ENCODE measurements around the gene ABCA13. TPM values are rescaled to one million over a fixed set of nuclear protein-coding genes. Genes with fewer than 3 reads are reported as not detected.

The ABCA13 gene
- total RNA-seq, 1 donor from 2014 or later: 0.44 TPM

- Mint-ChIP-seq H3K27me3 (ENCODE audit: unreplicated experiment) (peaks cover 2% of the 10 kb centered on the region), H3K27ac (ENCODE audit: unreplicated experiment) (no peak overlapping the region), H3K4me1 (ENCODE audit: unreplicated experiment) (peaks cover 3% of the 10 kb centered on the region), H3K36me3 (ENCODE audit: low read depth, unreplicated experiment) (no peaks in the 10 kb centered on the region), H3K4me3 (ENCODE audit: unreplicated experiment) (no peak overlapping the region), H3K9me3 (ENCODE audit: unreplicated experiment) (no peaks in the 10 kb centered on the region)
- TF ChIP-seq CTCF (IDR thresholded peaks at IDR 0.05; ENCODE audit: unreplicated experiment): no peak
- DNase-seq (ENCODE audit: low spot score): no peak
These were observed 255.8 kb downstream of the ABCA13 start for GRCh38 chr7:48426966-48427555.

DNA sequence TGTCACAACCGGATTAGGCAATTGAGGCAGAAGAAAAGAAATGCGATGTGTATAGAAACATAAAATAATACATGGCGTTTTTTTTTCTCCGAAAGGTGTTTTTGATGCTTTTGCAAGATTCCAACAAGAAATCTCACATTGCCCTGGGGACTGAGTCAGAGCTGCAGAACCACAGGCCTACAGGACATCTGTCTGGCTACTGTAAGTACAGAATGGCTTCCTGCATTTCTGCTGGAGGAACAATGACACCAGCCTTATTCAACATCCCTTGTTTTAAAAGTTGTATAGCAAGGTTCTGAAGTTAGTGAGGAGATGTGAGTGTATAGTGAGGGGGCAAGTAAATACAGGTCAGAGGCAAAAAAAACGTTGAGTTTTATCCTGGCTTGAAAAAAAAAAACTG is 256.4 kb downstream of the ABCA13 start:
- DNase-seq (ENCODE audit: low spot score): no peak
- Mint-ChIP-seq H3K36me3 (ENCODE audit: low read depth, unreplicated experiment) (no peaks in the 10 kb centered on the region), H3K4me1 (ENCODE audit: unreplicated experiment) (no peaks in the 10 kb centered on the region), H3K27me3 (ENCODE audit: unreplicated experiment) (peaks cover 2% of the 10 kb centered on the region), H3K27ac (ENCODE audit: unreplicated experiment) (no peak overlapping the region), H3K4me3 (ENCODE audit: unreplicated experiment) (no peak overlapping the region), H3K9me3 (ENCODE audit: unreplicated experiment) (no peaks in the 10 kb centered on the region)
- TF ChIP-seq CTCF (IDR thresholded peaks at IDR 0.05; ENCODE audit: unreplicated experiment): no peak

GRCh38 chr7:48428091-48428684 is 256.9 kb downstream of the ABCA13 start:
- no peak for DNase-seq (ENCODE audit: low spot score)
- Mint-ChIP-seq H3K4me3 (ENCODE audit: unreplicated experiment) (no peak overlapping the region), H3K27ac (ENCODE audit: unreplicated experiment) (no peak overlapping the region), H3K9me3 (ENCODE audit: unreplicated experiment) (no peaks in the 10 kb centered on the region), H3K27me3 (ENCODE audit: unreplicated experiment) (peaks cover 2% of the 10 kb centered on the region), H3K4me1 (ENCODE audit: unreplicated experiment) (no peaks in the 10 kb centered on the region), H3K36me3 (ENCODE audit: low read depth, unreplicated experiment) (no peaks in the 10 kb centered on the region)
- no peak for TF ChIP-seq CTCF (IDR thresholded peaks at IDR 0.05; ENCODE audit: unreplicated experiment)

DNA sequence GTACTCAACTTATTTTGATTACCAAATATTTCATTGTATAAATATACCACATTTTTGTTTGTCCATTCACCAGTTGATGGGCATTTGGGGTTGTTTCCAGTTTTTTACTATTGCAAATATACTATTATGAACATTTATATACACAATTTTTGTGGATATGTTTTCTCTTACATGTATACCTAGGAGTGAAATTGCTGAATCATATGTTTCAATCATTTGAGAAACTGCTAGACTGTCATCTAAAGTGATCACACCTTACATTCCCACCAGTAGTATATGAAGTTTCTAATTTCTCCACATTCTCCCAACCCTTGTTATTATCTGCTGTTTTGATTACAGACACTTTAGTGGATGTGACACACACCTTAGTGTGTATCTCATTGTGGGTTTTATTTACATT is 257.9 kb downstream of the ABCA13 start:
- peaks cover 2% of the 10 kb centered on the region for H3K27me3 Mint-ChIP-seq (ENCODE audit: unreplicated experiment)
- H3K4me3 Mint-ChIP-seq (ENCODE audit: unreplicated experiment): no peak overlapping the region
- H3K27ac Mint-ChIP-seq (ENCODE audit: unreplicated experiment): no peak overlapping the region
- no peaks in the 10 kb centered on the region for H3K36me3 Mint-ChIP-seq (ENCODE audit: low read depth, unreplicated experiment)
- no peak for TF ChIP-seq CTCF (IDR thresholded peaks at IDR 0.05; ENCODE audit: unreplicated experiment)
- H3K4me1 Mint-ChIP-seq (ENCODE audit: unreplicated experiment): no peaks in the 10 kb centered on the region
- no peaks in the 10 kb centered on the region for H3K9me3 Mint-ChIP-seq (ENCODE audit: unreplicated experiment)
- no peak for DNase-seq (ENCODE audit: low spot score)

DNA sequence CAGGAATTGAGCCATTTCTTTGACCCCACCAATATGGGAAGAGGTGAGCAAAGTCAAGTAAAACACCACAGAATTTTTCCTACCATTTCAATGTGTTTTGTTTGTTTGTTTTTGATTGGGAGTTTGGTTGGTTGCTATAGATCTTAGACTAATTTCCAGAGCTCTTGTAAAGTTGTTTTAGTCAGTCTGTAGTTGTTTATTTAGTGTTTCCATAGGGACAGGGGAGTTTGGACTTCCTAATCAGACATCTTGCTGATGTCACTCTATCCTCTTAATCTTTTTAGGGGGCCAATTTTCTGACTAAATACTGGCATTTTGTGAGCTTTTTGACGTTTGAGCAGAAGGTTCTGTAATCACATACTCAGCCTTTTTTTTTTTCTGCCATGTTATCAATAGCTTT is 266.9 kb downstream of the ABCA13 start:
- Mint-ChIP-seq H3K27ac (ENCODE audit: unreplicated experiment) (no peak overlapping the region), H3K9me3 (ENCODE audit: unreplicated experiment) (no peaks in the 10 kb centered on the region), H3K4me3 (ENCODE audit: unreplicated experiment) (no peak overlapping the region), H3K27me3 (ENCODE audit: unreplicated experiment) (no peaks in the 10 kb centered on the region), H3K4me1 (ENCODE audit: unreplicated experiment) (no peaks in the 10 kb centered on the region), H3K36me3 (ENCODE audit: low read depth, unreplicated experiment) (no peaks in the 10 kb centered on the region)
- no peak for DNase-seq (ENCODE audit: low spot score)
- no peak for TF ChIP-seq CTCF (IDR thresholded peaks at IDR 0.05; ENCODE audit: unreplicated experiment)

All from endothelial cell (in vitro differentiated cells).